H1 (cell line): ENCODE results near the gene FGF14. TPM values are rescaled to one million over a fixed set of nuclear protein-coding genes. Genes with fewer than 3 reads are reported as not detected.

Source experiments
- CTCF ChIA-PET: fragments of 300-600 bp; sonication (Branson Sonifier 250); formaldehyde crosslinking; loops from one replicate; lab custom pipeline; 2021; ENCODE audit not compliant: partially characterized antibody; lab: Charles Lee
- POLR2A ChIA-PET: fragments of 300-600 bp; sonication (Branson Sonifier 250); formaldehyde crosslinking; loops from one replicate; lab custom pipeline; 2021; ENCODE audit warnings: inconsistent platforms; ENCODE audit not compliant: partially characterized antibody; lab: Charles Lee
- DNase-seq, 2 experiments: peaks; one replicate each; pipeline versions ENCODE4 v3.0.0 to v3.0.0-alpha.2; 2010 to 2022; ENCODE audit warnings: low spot score in 2 of 2, low read depth in 1 of 2, mixed read lengths in 1 of 2
- FAIRE-seq: peaks from 2 replicates; lab custom pipeline; 2011; peaks lifted over from hg19 to GRCh38; lab: Jason Lieb, UNC
- H2AFZ ChIP-seq: 2 replicates; pipeline ENCODE4 v1.8.1; 2012; ENCODE audit warnings: low read length, inconsistent platforms
- H2AK5ac ChIP-seq: 2 replicates; pipeline ENCODE4 v1.6.1; 2013; ENCODE audit warnings: low read depth, low read length
- H2BK120ac ChIP-seq: replicated peaks from 2 replicates; pipeline ENCODE3; 2013; ENCODE audit warnings: low read depth, low read length, inconsistent platforms
- H2BK12ac ChIP-seq: 2 replicates; pipeline ENCODE4 v1.6.1; 2013; ENCODE audit warnings: low read depth, low read length
- H2BK15ac ChIP-seq: 2 replicates; pipeline ENCODE4 v1.6.1; 2013; ENCODE audit warnings: low read length
- H2BK20ac ChIP-seq: 2 replicates; pipeline ENCODE4 v1.6.1; 2013; ENCODE audit warnings: low read length
- H2BK5ac ChIP-seq: 2 replicates; pipeline ENCODE4 v1.6.1; 2013; ENCODE audit warnings: low read depth, low read length
- H3K14ac ChIP-seq: 2 replicates; pipeline ENCODE4 v1.6.1; 2013; ENCODE audit warnings: inconsistent platforms; ENCODE audit not compliant: insufficient read length
- H3K18ac ChIP-seq: 2 replicates; pipeline ENCODE4 v1.6.1; 2013; ENCODE audit warnings: low read length; ENCODE audit errors: extremely low read depth
- H3K23ac ChIP-seq: 2 replicates; pipeline ENCODE4 v1.6.1; 2013; ENCODE audit warnings: inconsistent platforms; ENCODE audit not compliant: insufficient read length
- H3K23me2 ChIP-seq: 2 replicates; pipeline ENCODE4 v1.6.1; 2013; ENCODE audit warnings: low read depth, low read length
- H3K27ac ChIP-seq: 2 replicates; pipeline ENCODE4 v1.6.1; 2011; ENCODE audit warnings: low read depth, low read length, inconsistent platforms
- H3K27me3 ChIP-seq, 4 experiments: replicated peaks in 1 of 4; 1 replicate in 1 of 4; 2 replicates in 3 of 4; pipeline versions ENCODE4 v1.6.1 to v1.8.1; 2011 to 2013; ENCODE audit warnings: low read length in 3 of 4, mild to moderate bottlenecking in 3 of 4, inconsistent platforms in 2 of 4, mixed read lengths in 2 of 4, moderate library complexity in 1 of 4; ENCODE audit not compliant: control insufficient read depth in 3 of 4, insufficient read depth in 3 of 4; ENCODE audit errors: extremely low read depth in 1 of 4
- H3K36me3 ChIP-seq, 4 experiments: 2 replicates each; pipeline versions ENCODE4 v1.6.1 to v1.8.1; 2011 to 2013; ENCODE audit warnings: mild to moderate bottlenecking in 4 of 4, low read length in 3 of 4, moderate library complexity in 2 of 4, control low read depth in 1 of 4, inconsistent platforms in 1 of 4; ENCODE audit not compliant: insufficient read depth in 4 of 4, control insufficient read depth in 2 of 4
- H3K4ac ChIP-seq: replicated peaks from 2 replicates; pipeline ENCODE3; 2013; ENCODE audit warnings: low read length, low read depth, mixed read lengths, inconsistent platforms; ENCODE audit not compliant: insufficient read length
- H3K4me1 ChIP-seq, 4 experiments: replicated peaks in 1 of 4; 1 replicate in 1 of 4; 2 replicates in 3 of 4; pipeline versions ENCODE4 v1.6.1 to v1.8.1; 2011 to 2013; ENCODE audit warnings: low read length in 3 of 4, inconsistent platforms in 2 of 4, mixed read lengths in 1 of 4; ENCODE audit not compliant: insufficient read depth in 4 of 4, control insufficient read depth in 3 of 4
- H3K4me2 ChIP-seq, 2 experiments: 2 replicates each; pipeline versions ENCODE4 v1.6.1 to v1.8.1; 2011 to 2013; ENCODE audit warnings: low read depth in 2 of 2, low read length in 2 of 2, control low read depth in 1 of 2, inconsistent platforms in 1 of 2, mild to moderate bottlenecking in 1 of 2; ENCODE audit not compliant: insufficient read depth in 1 of 2
- H3K4me3 ChIP-seq, 4 experiments: fragments of 200-600, 300-600 bp in 1 of 4; sonication (generic), shearing (Covaris generic), sonication (Bioruptor Twin) in 1 of 4; 2 replicates each; pipeline versions ENCODE4 v1.5.1 to v1.8.1; 2011 to 2016; ENCODE audit warnings: low read length in 4 of 4, low read depth in 3 of 4, control low read depth in 2 of 4, inconsistent platforms in 2 of 4, mild to moderate bottlenecking in 2 of 4, mixed read lengths in 1 of 4, moderate library complexity in 1 of 4; ENCODE audit not compliant: insufficient read depth in 2 of 4; ENCODE audit errors: extremely low read depth in 1 of 4
- H3K56ac ChIP-seq: replicated peaks from 2 replicates; pipeline ENCODE3; 2013; ENCODE audit warnings: low read depth, mild to moderate bottlenecking, mixed read lengths, low read length, inconsistent platforms; ENCODE audit not compliant: insufficient read length
- H3K79me1 ChIP-seq: 2 replicates; pipeline ENCODE4 v1.6.1; 2013; ENCODE audit warnings: low read depth, low read length, control low read depth
- H3K79me2 ChIP-seq, 2 experiments: 2 replicates each; pipeline versions ENCODE4 v1.6.1 to v1.8.1; 2012 to 2013; ENCODE audit warnings: low read length in 2 of 2, mild to moderate bottlenecking in 2 of 2, inconsistent platforms in 1 of 2; ENCODE audit not compliant: insufficient read depth in 2 of 2, control insufficient read depth in 1 of 2
- H3K9ac ChIP-seq, 4 experiments: replicated peaks in 1 of 4; 1 replicate in 1 of 4; 2 replicates in 3 of 4; pipeline versions ENCODE4 v1.6.1 to v1.8.1; 2011 to 2013; ENCODE audit warnings: low read depth in 3 of 4, low read length in 3 of 4, control low read depth in 2 of 4, mild to moderate bottlenecking in 2 of 4, moderate library complexity in 2 of 4, inconsistent platforms in 1 of 4; ENCODE audit errors: extremely low read depth in 1 of 4
- H3K9me3 ChIP-seq, 2 experiments: 2 replicates each; pipeline versions ENCODE4 v1.6.1 to v1.8.1; 2012 to 2013; ENCODE audit warnings: mild to moderate bottlenecking in 2 of 2, moderate library complexity in 2 of 2, control low read depth in 1 of 2, inconsistent platforms in 1 of 2, low read depth in 1 of 2, low read length in 1 of 2, mixed read lengths in 1 of 2; ENCODE audit not compliant: insufficient read depth in 2 of 2
- H4K20me1 ChIP-seq, 2 experiments: replicated peaks in 1 of 2; 2 replicates each; pipeline versions ENCODE3 to v1.8.1; 2011 to 2013; ENCODE audit warnings: inconsistent platforms in 2 of 2, low read length in 2 of 2, mild to moderate bottlenecking in 1 of 2; ENCODE audit not compliant: insufficient read depth in 2 of 2, control insufficient read depth in 1 of 2
- H4K5ac ChIP-seq: 2 replicates; pipeline ENCODE4 v1.6.1; 2013; ENCODE audit warnings: low read length, low read depth, mixed read lengths, inconsistent platforms; ENCODE audit not compliant: insufficient read length
- H4K8ac ChIP-seq: 2 replicates; pipeline ENCODE4 v1.8.0; 2013; ENCODE audit warnings: mild to moderate bottlenecking, moderate library complexity, low read length, inconsistent platforms; ENCODE audit not compliant: insufficient read depth; ENCODE audit errors: extremely low read depth
- H4K91ac ChIP-seq: replicated peaks from 2 replicates; pipeline ENCODE3; 2013; ENCODE audit warnings: low read length, mixed read lengths, inconsistent platforms; ENCODE audit not compliant: insufficient read length
- ASH2L ChIP-seq: fragments of 200-600, 300-600 bp; sonication (generic); IDR thresholded peaks from one replicate; pipeline ENCODE4 v1.7.1; 2017; ENCODE audit warnings: low read length
- KDM4A ChIP-seq: IDR thresholded peaks from one replicate; pipeline ENCODE4 v1.7.1; 2012; ENCODE audit warnings: low read depth, mild to moderate bottlenecking, moderate library complexity, low read length, inconsistent platforms; ENCODE audit not compliant: severe bottlenecking
- PHF8 ChIP-seq: fragments of 200-600 bp; sonication (generic); conservative IDR thresholded peaks from 2 replicates; pipeline ENCODE4 v1.7.1; 2012; ENCODE audit warnings: low read depth, mild to moderate bottlenecking, inconsistent platforms, low read length, moderate library complexity
- POLR2A ChIP-seq, 2 experiments: IDR thresholded peaks; 1 replicate in 1 of 2; 2 replicates in 1 of 2; pipeline ENCODE4 v1.6.1; 2011; ENCODE audit warnings: low read depth in 2 of 2, low read length in 2 of 2, mild to moderate bottlenecking in 2 of 2; ENCODE audit errors: control extremely low read depth in 1 of 2
- RBBP5 ChIP-seq: IDR thresholded peaks from 2 replicates; pipeline ENCODE4 v1.7.1; 2012; ENCODE audit warnings: low read depth, mild to moderate bottlenecking, inconsistent platforms, low read length, moderate library complexity, borderline replicate concordance
- RNF2 ChIP-seq: fragments of 200-900, 300-1000 bp; sonication (generic); IDR thresholded peaks from 2 replicates; pipeline ENCODE4 v1.7.1; 2016; ENCODE audit warnings: borderline replicate concordance, low read depth, mild to moderate bottlenecking, antibody characterized with exemption, low read length; ENCODE audit not compliant: poor library complexity, severe bottlenecking; ENCODE audit errors: missing control alignments
- RXRA ChIP-seq: IDR thresholded peaks from 2 replicates; pipeline ENCODE4 v1.6.1; 2011; ENCODE audit warnings: low read depth, mild to moderate bottlenecking, low read length, moderate library complexity; ENCODE audit not compliant: insufficient read depth
- SIN3A ChIP-seq, 2 experiments: IDR thresholded peaks in 1 of 2; conservative IDR thresholded peaks in 1 of 2; 2 replicates each; pipeline ENCODE4 v1.6.1; 2011 to 2012; ENCODE audit warnings: low read length in 2 of 2, improper control_type of control experiment in 1 of 2, low read depth in 1 of 2, mild to moderate bottlenecking in 1 of 2
- SIRT6 ChIP-seq: IDR thresholded peaks from one replicate; pipeline ENCODE4 v1.7.1; 2012; ENCODE audit warnings: low read length, inconsistent platforms
- WGBS, 2 experiments: shearing (Covaris generic) in 1 of 2; methylation state at CpG; one replicate each; pipeline versions ENCODE4 v1.1.6 to v1.1.7; 2013 to 2015; ENCODE audit warnings: low lambda C conversion rate in 2 of 2, mixed read lengths in 2 of 2, inconsistent platforms in 1 of 2, low coverage in 1 of 2, missing lambda C conversion rate in 1 of 2; ENCODE audit not compliant: insufficient replicate concordance in 2 of 2, insufficient coverage in 1 of 2, insufficient read length in 1 of 2; ENCODE audit errors: extremely low coverage in 1 of 2, missing lambda C conversion rate in 1 of 2; 5-methylcytosine and 5-hydroxymethylcytosine counted together
- polyA plus RNA-seq, 7 experiments: library from polyadenylated mRNA; depleted of rRNA in 3 of 7; stranded (reverse) in 5 of 7; unstranded in 2 of 7; fragments of >200 nt in 5 of 7; fragments of 200-250 nt in 2 of 7; gene quantifications; 1 replicate in 5 of 7; 2 replicates in 1 of 7; 4 replicates in 1 of 7; pipeline versions ENCODE4 v1.2.1 to v1.2.3, GENCODE V29; 2011 to 2013; ENCODE audit warnings: missing spikeins in 2 of 7, mixed read lengths in 2 of 7
- total RNA-seq: library from RNA; stranded (reverse); fragmentation: NEBNext Ultra II Directional; extraction: Animal tissue kit (Norgen Biotek cat#: 25700); gene quantifications from 2 replicates; pipeline ENCODE4 v1.2.1, GENCODE V29; 2021
- TF ChIP-seq, protein P1 (sequence below): IDR thresholded peaks from 2 replicates; pipeline ENCODE4 v1.6.1; 2012; ENCODE audit warnings: low read length, inconsistent platforms

Gene FGF14
- total and polyA plus RNA-seq, 2 of the 8 experiments (the other 6 are each of a cell fraction or from before 2014, with no cell fraction given) = 0.05 to 0.58 TPM

DNA sequence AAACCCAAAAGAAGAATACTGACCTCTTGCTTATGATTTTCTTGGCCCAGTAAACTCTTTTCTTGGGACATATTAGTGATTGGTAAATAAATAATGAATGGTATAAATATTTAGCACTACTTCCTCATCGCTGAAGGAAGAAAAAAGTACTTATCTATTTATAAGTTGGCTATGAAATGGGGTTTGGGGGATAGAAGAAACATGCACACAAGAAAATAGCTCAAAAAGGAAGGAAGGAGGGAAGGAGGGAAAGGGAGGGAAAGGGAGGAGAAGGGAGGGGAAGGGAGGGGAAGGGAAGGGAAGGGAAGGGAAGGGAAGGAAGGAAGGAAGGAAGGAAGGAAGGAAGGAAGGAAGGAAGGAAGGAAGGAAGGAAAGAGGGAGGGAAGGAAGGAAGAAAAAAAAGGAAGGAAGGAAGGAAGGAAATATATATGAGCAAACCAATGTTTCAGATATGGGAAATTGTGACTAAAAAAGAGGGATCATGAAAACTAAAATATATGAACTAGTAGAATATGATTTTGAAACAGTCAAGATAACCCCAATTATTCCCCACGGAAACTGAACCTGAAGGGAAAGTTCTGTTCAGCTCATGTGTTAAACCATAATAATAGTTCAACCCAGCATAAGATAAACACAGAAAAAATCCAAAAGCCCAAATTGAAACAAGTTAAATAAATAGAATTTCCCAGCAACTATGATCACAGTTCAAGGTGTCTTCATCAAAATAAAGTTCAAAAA lies 75.3 kb downstream of the FGF14 start:
- no peak overlapping the region for H2BK5ac ChIP-seq
- H3K23me2 ChIP-seq = no peaks in the 10 kb centered on the region; the same call in 1 of the 2 replicates
- H4K91ac ChIP-seq = no peak overlapping the region
- H4K5ac ChIP-seq = no peak overlapping the region
- no peaks in the 10 kb centered on the region for H3K36me3 ChIP-seq
- H2BK12ac ChIP-seq = no peak overlapping the region
- H3K9me3 ChIP-seq = no peaks in the 10 kb centered on the region
- H4K20me1 ChIP-seq = no peaks in the 10 kb centered on the region
- H3K9ac ChIP-seq = no peak overlapping the region
- H3K79me1 ChIP-seq = no peaks in the 10 kb centered on the region
- H3K4me3 ChIP-seq = no peak overlapping the region
- no peaks in the 10 kb centered on the region for H3K79me2 ChIP-seq
- no peak overlapping the region for H2AK5ac ChIP-seq
- H3K18ac ChIP-seq = no peak overlapping the region
- no peak overlapping the region for H2BK120ac ChIP-seq
- H4K8ac ChIP-seq = no peak overlapping the region
- H2AFZ ChIP-seq = no peak overlapping the region
- no peak overlapping the region for H3K4me2 ChIP-seq
- CTCF ChIA-PET = no interaction called here
- H3K27me3 ChIP-seq = no peaks in the 10 kb centered on the region
- no peak overlapping the region for H3K14ac ChIP-seq
- DNase-seq = no peak
- no peak overlapping the region for H3K23ac ChIP-seq
- no peak for FAIRE-seq
- POLR2A ChIA-PET = no interaction called here
- H2BK20ac ChIP-seq = no peak overlapping the region
- H3K4ac ChIP-seq = no peak overlapping the region
- H2BK15ac ChIP-seq = no peak overlapping the region
- H3K4me1 ChIP-seq = no peaks in the 10 kb centered on the region
- H3K56ac ChIP-seq = no peak overlapping the region
- no peak overlapping the region for H3K27ac ChIP-seq
- 87% methylated on average over 2 of the region's 2 CpGs; no CpG with 5 or more reads in 1 of the 2 experiments for WGBS, 2 experiments
- TF ChIP-seq POLR2A (IDR thresholded peaks at IDR 0.05; ENCODE audit: control extremely low read depth in 1 of 2, low read depth in 2 of 2, low read length in 2 of 2) = no peak
- no peak for TF ChIP-seq SIN3A (conservative IDR thresholded peaks at IDR 0.05 in 1 of 2, IDR thresholded peaks at IDR 0.05 in 1 of 2; ENCODE audit: low read depth in 1 of 2, low read length in 2 of 2)
- no peak for TF ChIP-seq SIRT6
- TF ChIP-seq ASH2L = no peak
- TF ChIP-seq, protein P1, sequence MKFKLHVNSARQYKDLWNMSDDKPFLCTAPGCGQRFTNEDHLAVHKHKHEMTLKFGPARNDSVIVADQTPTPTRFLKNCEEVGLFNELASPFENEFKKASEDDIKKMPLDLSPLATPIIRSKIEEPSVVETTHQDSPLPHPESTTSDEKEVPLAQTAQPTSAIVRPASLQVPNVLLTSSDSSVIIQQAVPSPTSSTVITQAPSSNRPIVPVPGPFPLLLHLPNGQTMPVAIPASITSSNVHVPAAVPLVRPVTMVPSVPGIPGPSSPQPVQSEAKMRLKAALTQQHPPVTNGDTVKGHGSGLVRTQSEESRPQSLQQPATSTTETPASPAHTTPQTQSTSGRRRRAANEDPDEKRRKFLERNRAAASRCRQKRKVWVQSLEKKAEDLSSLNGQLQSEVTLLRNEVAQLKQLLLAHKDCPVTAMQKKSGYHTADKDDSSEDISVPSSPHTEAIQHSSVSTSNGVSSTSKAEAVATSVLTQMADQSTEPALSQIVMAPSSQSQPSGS = no peak
- no peak for TF ChIP-seq RXRA
- no peak for TF ChIP-seq RNF2
- TF ChIP-seq PHF8 = no peak
- TF ChIP-seq KDM4A = no peak
- no peak for TF ChIP-seq RBBP5
